Activated naive CD8-positive, alpha-beta T cell treated with anti-CD3 and anti-CD28 coated beads for 36 hours (primary cell): ENCODE measurements around the gene FLAD1. TPM values are rescaled to one million over a fixed set of nuclear protein-coding genes. Genes with fewer than 3 reads are reported as not detected.
A peak's percentile ranks its signal among the peaks of the same experiment; 100 is the strongest.

Experiments used
- DNase-seq: peaks from one replicate; pipeline ENCODE4 v3.0.0; 2021
- H3K27ac Mint-ChIP-seq: one replicate; pipeline ENCODE4 v1.8.0; 2022; ENCODE audit warnings: mild to moderate bottlenecking, moderate library complexity, mixed read lengths
- H3K27me3 Mint-ChIP-seq: one replicate; pipeline ENCODE4 v1.8.0; 2022; ENCODE audit warnings: mild to moderate bottlenecking, mixed read lengths
- H3K36me3 Mint-ChIP-seq: one replicate; pipeline ENCODE4 v1.8.0; 2021; ENCODE audit warnings: mild to moderate bottlenecking, mixed read lengths
- H3K4me1 Mint-ChIP-seq: one replicate; pipeline ENCODE4 v1.8.0; 2021; ENCODE audit warnings: mixed read lengths
- H3K4me3 Mint-ChIP-seq: one replicate; pipeline ENCODE4 v1.8.0; 2022; ENCODE audit warnings: mild to moderate bottlenecking, moderate library complexity, mixed read lengths
- H3K9me3 Mint-ChIP-seq: one replicate; pipeline ENCODE4 v1.8.0; 2022; ENCODE audit warnings: mixed read lengths
- total RNA-seq, 2 experiments: library from RNA; stranded (reverse); gene quantifications; one replicate each; pipeline ENCODE4 v1.2.3, GENCODE V29; 2021

FLAD1 gene
- total RNA-seq, 2 experiments from 2014 or later: 54.2 to 56.1 TPM

DNA sequence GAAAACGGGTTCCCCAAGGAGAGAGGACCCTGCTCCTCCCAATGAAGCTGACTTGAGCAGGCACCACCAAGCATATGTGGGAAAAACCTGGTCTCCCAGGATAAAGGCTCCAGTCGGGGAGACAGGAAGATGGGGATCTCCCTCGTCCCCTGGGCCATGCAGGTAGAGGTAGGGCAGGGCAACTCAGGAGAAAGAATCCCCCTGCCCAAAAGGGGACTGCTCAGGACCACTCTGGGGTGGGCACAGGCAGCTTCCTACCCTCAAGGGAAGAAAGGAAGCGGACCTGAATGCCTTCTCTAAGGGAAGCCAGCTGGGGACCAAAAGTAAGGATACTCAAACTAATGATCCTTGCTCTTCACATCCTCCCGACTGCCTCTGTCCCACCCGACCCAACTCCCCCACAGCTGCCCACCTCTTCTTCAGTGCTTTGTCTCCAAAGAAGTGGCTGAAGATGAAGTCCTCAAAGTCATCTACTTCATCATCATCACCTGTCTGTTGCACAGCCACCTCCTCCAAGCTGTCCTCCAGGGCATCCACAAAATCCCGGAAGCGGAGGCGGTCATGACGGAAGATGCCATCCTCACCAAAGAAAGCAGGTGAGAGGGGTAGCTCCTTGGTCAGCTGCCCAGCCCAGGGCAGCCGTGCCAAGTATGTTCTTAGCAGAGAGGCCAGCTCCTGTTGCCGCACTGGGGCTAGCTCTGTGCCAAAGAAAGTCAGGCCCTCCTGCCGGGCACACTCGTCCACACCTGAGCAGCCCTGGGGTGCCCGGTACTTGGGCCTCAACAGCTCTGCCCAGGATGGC lies 37.8 kb upstream of the FLAD1 start:
- DNase-seq: no peak
- Mint-ChIP-seq H3K36me3 (no peaks in the 10 kb centered on the region), H3K4me3 (no peak overlapping the region), H3K9me3 (no peaks in the 10 kb centered on the region), H3K27me3 (no peaks in the 10 kb centered on the region), H3K27ac (no peak overlapping the region), H3K4me1 (peaks cover 44% of the 10 kb centered on the region)

DNA sequence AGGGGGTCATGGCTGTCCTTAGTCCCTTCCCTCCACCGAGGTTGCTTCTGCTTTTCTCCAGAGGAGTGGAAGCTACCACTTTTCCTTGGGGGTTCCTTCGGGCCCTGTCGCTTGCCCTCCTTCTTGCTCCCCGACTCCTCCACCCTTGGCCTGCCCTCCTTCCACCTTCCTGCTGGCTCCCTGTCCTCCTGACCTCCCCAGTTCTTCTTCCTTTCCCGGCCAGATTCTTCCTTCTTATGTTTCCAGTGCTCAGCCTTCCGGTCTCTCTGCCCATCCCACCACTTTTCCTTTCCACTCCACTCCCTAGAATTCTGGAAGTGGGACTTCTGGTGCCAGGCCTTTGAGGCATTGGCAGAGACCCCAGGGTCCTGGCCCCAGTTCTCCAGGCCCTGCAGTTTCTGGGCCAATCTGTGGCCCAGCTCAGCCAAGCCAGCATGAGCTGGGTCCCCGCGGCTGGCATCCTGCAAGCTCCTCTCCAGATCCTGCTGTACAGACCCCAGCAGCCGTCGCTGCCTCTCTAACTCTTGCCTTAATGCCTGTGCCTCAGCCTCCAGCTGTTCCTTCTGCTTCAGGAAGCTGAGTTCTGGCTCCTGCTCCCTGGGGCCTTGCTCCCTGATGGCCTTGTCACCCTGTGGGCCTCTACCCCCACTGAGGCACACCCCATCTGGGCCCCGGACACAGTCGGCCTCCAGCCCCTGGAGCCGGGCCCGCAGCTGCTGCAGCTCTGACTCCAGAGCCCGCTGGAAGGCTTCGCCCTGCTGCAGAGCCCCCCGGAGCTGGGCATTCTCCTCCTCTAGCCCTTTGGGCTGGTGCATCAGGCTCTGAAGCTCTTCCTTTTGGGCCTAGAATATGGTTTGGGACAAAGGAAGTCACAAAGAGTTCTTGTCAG lies 36.9 kb upstream of the FLAD1 start:
- H3K4me1 Mint-ChIP-seq: peaks cover 44% of the 10 kb centered on the region
- no peak for DNase-seq
- H3K27ac Mint-ChIP-seq: peak overlapping the region; percentile 0
- no peaks in the 10 kb centered on the region for H3K27me3 Mint-ChIP-seq
- no peak overlapping the region for H3K4me3 Mint-ChIP-seq
- H3K9me3 Mint-ChIP-seq: no peaks in the 10 kb centered on the region
- H3K36me3 Mint-ChIP-seq: no peaks in the 10 kb centered on the region

DNA sequence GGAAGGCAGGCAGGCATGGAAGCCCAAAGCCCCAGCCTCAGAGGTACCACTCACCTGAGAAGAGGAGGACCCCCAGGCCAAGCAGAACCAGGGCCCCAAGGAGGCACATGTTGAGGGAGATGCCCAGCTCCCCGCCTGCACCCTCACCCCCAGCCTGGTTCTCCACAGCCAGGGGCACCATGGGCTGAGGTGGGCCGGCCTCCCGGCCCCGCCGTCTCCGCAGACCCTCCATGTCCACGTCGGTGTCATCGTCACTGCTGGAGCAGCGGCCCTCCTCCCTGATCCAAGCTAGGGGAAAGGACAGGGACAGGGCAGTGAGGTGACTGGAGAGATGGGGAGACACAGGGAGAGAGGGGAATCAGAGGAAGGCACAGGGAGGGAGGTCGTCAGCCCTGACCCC lies 35.1 kb upstream of the FLAD1 start:
- H3K27ac Mint-ChIP-seq: peak overlapping the region; percentile 35
- no peaks in the 10 kb centered on the region for H3K9me3 Mint-ChIP-seq
- H3K4me1 Mint-ChIP-seq: peaks cover 44% of the 10 kb centered on the region
- peaks cover 2% of the 10 kb centered on the region for H3K36me3 Mint-ChIP-seq
- no peak for DNase-seq
- no peak overlapping the region for H3K4me3 Mint-ChIP-seq
- no peaks in the 10 kb centered on the region for H3K27me3 Mint-ChIP-seq

DNA sequence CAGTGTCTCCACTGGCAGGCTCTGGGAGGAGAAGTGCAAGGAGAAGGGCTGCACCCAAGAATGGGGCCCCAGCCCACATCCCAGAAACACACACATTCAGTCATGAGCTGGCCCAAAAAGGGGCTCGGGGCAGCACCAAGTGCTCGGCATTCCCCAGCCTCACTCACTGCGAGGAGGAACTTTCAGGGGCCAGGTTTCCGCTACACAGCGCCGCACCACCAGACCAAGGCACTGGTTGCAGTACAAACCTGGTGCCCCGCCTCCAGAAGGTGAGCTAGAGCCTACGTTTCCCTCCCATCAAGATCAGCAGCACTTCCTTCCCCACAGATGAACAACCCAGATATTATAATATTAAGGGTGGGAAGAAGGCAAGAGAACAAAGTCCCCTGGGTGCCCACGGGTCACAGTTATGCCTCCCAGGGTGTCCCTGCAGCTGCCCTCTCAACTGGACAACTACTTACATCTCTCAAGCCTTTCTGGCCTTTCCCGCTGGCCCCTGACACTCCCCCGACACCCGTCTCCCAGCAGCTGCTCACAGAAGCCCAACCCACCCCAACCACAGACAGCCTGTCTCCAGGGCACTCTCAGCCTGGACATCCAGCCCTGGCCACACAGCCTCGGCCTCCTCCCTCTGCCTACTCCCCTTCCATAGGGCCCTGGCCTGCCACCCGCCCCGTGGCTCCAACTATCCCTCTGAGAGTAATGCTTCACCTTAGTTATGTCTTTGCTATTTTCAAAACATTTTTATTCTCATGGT lies 31.1 kb upstream of the FLAD1 start:
- Mint-ChIP-seq H3K36me3 (peaks cover 2% of the 10 kb centered on the region), H3K27ac (peak overlapping the region; percentile 94), H3K27me3 (no peaks in the 10 kb centered on the region), H3K4me3 (peak overlapping the region; percentile 75), H3K4me1 (peaks cover 69% of the 10 kb centered on the region), H3K9me3 (no peaks in the 10 kb centered on the region)
- DNase-seq: peak; percentile 62

DNA sequence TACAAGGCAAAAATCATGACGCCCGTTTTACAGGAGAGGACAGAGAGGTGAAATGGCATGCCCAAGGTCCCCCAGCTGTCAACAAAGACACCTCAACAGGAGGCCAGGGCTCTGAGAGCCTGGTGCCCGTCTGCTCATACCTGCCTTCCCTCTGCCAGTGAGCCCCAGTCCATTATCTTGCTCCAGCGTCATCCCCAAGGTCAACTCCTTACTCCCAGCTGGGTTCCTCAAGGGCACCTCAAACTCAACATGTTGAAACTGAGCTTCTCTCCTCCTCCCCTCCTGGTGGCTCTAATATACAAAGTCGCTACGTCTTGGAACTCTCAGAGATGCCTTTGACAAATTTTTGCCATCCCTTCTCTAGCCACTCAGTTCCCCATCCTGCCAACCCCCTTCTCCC lies 30.5 kb upstream of the FLAD1 start:
- Mint-ChIP-seq H3K27ac (peak overlapping the region; percentile 94), H3K4me1 (peaks cover 72% of the 10 kb centered on the region), H3K27me3 (no peaks in the 10 kb centered on the region), H3K9me3 (no peaks in the 10 kb centered on the region), H3K4me3 (peak overlapping the region; percentile 75), H3K36me3 (peaks cover 2% of the 10 kb centered on the region)
- DNase-seq: no peak

DNA sequence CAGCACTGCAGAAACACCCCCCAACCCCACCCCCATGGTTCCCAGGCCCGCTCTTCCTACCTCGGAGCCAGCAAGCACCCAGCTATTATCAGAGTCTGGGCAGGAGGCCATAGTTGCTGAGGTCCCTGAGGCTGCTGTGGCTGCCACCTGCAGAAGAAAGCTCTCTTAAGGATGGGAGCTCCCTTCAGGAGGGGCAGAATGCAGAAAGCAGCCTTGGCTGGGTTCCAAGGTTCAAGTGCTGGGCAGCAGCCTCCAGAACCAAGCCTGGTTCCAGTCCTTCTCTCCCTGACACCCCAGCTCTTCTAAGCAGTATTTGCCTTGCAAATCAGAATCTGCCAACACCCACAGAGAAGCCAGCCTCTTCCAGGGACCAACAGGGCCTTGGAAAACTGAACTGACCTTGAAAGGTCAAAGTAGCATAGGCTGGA lies 29.5 kb upstream of the FLAD1 start:
- Mint-ChIP-seq H3K27me3 (no peaks in the 10 kb centered on the region), H3K4me1 (peaks cover 74% of the 10 kb centered on the region), H3K27ac (peak overlapping the region; percentile 94), H3K9me3 (no peaks in the 10 kb centered on the region), H3K36me3 (peaks cover 2% of the 10 kb centered on the region), H3K4me3 (peak overlapping the region; percentile 9)
- DNase-seq: no peak

DNA sequence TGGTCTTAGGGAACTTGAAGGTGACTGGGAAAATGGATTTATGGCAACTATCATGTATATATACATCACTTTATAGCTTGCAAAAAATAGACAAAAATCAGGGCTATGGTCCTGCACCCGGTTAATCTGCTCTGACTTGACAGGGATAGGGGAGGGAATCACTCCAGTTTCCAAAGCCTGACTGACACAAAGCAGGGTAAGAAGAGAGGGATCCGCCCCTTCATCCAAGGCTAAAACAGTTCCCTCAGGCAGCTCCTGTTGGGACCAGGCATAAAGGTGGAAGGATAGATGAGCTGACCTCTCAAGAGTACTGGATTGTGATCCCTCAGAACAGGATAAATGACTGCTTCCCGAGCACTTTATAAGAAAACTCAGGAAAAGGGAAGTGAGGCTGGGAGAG lies 28.6 kb upstream of the FLAD1 start:
- no peaks in the 10 kb centered on the region for H3K27me3 Mint-ChIP-seq
- peaks cover 2% of the 10 kb centered on the region for H3K36me3 Mint-ChIP-seq
- H3K4me1 Mint-ChIP-seq: peaks cover 70% of the 10 kb centered on the region
- H3K9me3 Mint-ChIP-seq: no peaks in the 10 kb centered on the region
- H3K4me3 Mint-ChIP-seq: peak overlapping the region; percentile 89
- peak overlapping the region; percentile 94 for H3K27ac Mint-ChIP-seq
- DNase-seq: no peak

DNA sequence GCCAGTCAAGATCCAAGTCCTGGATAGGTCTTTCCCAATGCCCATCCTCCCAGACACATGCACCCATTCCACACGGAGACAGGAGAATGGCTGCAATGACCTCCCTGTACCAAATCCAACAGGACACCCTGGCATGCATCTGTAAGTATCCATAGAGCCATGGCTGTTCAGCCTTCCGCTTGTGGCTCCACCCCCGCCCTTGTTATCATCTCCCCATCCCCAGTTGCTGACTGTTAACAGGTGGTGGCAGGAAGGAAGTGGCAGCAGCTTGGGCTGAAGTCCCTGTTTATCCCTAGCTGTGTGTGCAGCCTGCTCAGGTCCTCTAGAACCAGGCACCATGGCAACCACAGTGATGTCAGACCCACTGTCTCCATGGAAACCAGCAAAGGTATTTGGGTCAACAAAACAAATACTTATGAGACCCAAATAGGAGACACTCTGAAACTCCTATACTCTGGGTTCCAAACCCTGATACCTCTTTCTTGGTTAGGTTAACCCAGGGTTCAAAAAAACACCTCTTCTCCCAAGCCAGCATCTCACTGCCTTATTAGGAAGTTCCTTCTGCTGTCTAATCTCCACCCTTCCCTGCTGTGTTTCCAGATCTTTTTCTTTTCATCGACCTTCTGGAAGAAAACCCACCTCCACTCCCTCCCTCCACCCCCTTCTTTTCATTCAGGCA lies 28.0 kb upstream of the FLAD1 start:
- DNase-seq: peak; percentile 83
- no peaks in the 10 kb centered on the region for H3K27me3 Mint-ChIP-seq
- H3K9me3 Mint-ChIP-seq: no peaks in the 10 kb centered on the region
- H3K4me1 Mint-ChIP-seq: peaks cover 70% of the 10 kb centered on the region
- peak overlapping the region; percentile 94 for H3K27ac Mint-ChIP-seq
- H3K4me3 Mint-ChIP-seq: peak overlapping the region; percentile 89
- H3K36me3 Mint-ChIP-seq: peaks cover 5% of the 10 kb centered on the region

DNA sequence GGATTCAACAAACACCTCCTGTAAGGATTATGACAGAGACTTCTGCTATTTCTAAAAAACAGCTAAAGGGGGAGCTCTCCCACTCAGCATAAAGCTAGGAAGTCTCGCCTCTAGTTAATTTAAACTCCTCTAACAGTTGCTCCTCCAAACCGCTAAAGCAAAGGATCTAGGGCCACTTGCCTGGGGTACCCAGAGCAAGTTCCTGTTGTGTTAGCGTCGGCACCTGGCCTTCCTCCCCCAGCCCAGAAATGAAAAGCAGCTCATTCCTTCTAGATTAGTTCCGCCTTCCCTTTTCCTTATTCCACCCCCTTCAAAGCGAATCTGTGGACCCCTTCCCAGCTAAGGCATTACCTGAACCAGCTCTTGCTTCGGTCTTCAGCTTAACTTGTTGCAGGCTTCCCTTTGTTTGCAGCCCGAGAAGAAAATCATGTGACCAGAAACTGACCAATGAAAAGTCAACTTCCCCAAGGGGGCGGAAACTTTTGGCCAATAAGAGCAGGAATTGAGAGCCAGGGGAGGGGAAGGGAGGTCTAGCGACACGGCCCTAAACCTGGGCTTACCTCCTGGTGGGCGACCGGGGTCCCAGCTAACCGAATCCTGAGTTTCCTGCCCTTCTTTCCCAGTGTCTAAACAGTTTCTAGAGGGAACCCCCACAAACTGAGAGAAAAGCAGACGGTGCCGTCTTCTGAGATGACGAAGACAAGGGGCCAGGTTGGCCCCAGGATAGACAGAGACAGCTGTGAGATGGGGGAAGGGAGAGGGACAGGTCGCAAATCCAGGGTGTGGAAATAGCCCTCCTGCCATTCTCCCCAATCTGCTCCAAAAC lies 27.2 kb upstream of the FLAD1 start, which contains the start of gene PBXIP1:
Gene PBXIP1, minus strand, starts transcription at position 382 of the 826 bp plus-strand sequence. CDS start 2,378 bp downstream, outside the sequence.
- Mint-ChIP-seq H3K27me3 (no peaks in the 10 kb centered on the region), H3K4me1 (peaks cover 71% of the 10 kb centered on the region), H3K4me3 (peak within 1 kb of the TSS; percentile 89), H3K27ac (peak within 1 kb of the TSS; percentile 94), H3K36me3 (peaks cover 5% of the 10 kb centered on the region), H3K9me3 (no peaks in the 10 kb centered on the region)
- DNase-seq: peak; percentile 79

DNA sequence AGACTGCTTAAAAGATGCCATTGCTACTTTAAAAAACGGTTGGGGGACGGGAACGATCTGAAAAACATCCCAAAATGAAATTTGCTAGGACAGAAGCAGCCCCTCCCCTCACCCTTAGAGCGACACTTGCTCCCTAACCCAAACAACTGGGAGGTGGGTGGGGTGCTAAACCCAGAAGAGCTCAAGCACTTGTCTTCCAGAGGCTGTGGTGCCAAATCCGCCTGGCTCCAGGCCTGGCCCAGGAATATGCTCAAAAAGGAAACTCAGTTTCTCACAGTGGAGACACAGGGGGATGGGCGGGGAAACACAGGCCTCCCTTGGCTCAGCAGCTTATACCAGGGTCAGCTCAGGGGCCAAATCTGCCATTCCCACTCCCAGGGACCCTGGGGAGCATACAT lies 26.6 kb upstream of the FLAD1 start:
- H3K4me1 Mint-ChIP-seq: peaks cover 68% of the 10 kb centered on the region
- H3K27ac Mint-ChIP-seq: peak overlapping the region; percentile 94
- H3K9me3 Mint-ChIP-seq: no peaks in the 10 kb centered on the region
- peak overlapping the region; percentile 89 for H3K4me3 Mint-ChIP-seq
- H3K27me3 Mint-ChIP-seq: no peaks in the 10 kb centered on the region
- DNase-seq: no peak
- peaks cover 5% of the 10 kb centered on the region for H3K36me3 Mint-ChIP-seq

DNA sequence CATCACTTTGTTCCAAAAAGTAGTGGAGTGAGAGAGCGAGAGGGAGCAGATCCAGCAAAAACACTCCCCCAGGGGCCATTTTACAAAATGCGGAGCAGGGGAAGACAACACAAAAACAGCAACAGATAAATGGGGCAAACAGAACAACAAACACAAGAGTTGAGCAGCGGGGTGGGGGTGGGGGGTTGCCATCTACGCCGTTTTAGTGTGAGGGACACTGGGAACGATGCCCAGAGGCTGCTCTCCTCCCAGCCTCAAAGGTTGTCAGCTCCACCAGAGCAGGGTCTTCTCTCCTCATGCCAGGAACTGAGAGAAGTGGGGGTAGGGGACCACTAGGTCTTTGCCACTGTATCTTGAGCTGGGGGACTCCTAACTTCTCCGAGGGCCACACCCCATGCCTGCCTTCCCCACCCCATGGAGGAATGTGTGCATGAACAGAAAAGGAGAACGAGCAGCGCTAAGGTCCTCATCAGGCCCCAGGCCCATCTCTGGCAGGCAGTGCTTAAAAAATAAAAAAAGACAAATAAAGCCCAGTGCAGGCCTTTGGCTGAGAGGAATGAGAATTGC lies 26.0 kb upstream of the FLAD1 start:
- Mint-ChIP-seq H3K27me3 (no peaks in the 10 kb centered on the region), H3K9me3 (no peaks in the 10 kb centered on the region), H3K27ac (peak overlapping the region; percentile 23), H3K4me3 (no peak overlapping the region), H3K4me1 (peaks cover 63% of the 10 kb centered on the region), H3K36me3 (peaks cover 6% of the 10 kb centered on the region)
- DNase-seq: no peak

DNA sequence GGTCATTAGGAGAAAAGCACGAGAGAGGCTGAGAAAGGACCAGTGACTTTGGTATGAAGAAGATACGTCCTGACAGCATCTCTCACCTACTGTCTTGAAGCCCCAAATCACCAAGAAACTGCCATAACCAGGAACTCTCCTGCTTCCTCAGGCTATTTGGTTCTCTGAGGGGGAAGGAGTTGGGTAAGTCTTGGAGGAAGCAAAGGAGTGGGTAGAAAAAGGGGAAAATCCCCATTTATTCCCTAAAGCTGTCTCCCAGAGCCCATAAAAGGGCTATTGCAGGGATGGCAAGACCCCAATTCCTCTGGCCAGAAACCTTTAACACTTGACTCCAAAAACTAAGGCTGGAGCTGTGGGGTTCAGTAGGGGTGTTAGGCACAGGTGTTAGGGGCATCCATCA lies 25.1 kb upstream of the FLAD1 start:
- DNase-seq: no peak
- Mint-ChIP-seq H3K36me3 (peaks cover 9% of the 10 kb centered on the region), H3K9me3 (no peaks in the 10 kb centered on the region), H3K27ac (no peak overlapping the region), H3K27me3 (no peaks in the 10 kb centered on the region), H3K4me3 (no peak overlapping the region), H3K4me1 (peaks cover 61% of the 10 kb centered on the region)

DNA sequence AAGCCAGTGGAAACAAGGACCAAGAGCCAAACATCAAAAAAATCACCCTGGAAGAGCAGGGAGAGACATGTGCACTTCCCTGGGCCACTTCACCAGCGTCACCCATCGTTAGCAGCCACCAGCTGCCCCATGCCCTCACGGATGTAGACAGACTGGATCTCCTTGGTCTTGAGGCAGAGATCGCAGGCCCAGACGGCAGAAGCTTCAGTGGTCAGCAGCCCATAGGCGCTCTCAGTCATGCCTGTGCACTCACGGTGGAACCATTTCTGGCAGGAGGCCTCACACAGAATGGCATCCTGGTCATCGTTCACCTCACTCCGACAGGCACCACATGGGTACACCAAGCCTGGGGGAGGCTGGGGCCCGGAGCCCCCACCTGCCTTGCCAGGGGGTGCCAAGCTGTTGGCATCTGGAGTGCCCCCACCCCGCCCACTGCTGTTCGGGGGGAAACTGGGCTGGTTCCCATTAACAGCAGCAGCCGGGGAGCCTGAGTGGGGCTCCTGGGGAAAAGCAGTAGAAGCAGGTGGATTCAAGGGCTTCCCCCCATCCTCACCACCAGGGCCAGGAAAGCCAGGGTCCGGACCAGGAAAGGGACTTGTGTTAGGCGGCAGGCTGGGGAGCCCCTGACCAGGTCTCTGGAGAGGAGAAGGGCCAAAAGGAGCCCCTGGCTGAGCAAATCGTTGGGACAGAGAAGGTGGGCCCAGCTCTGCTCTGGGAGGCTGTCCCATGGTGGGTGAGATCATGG lies 24.3 kb upstream of the FLAD1 start:
- Mint-ChIP-seq H3K9me3 (no peaks in the 10 kb centered on the region), H3K36me3 (peaks cover 15% of the 10 kb centered on the region), H3K27me3 (no peaks in the 10 kb centered on the region), H3K4me3 (no peak overlapping the region), H3K27ac (peak overlapping the region; percentile 62), H3K4me1 (peaks cover 56% of the 10 kb centered on the region)
- DNase-seq: no peak
